ENCODE data around the gene LRRC17.
"Not testable (repeated sequence)": the region's sequence is repeated elsewhere in the genome, so short reads cannot be mapped to it uniquely, and the experiment has no call there.

Gene LRRC17

GRCh38 chr7:102943423-102944169 is 30.8 kb downstream of the LRRC17 start:
- no peak for DNase-seq

- DNase-seq = no peak
These were observed 31.4 kb downstream of the LRRC17 start for GRCh38 chr7:102944241-102944640.

GRCh38 chr7:102951839-102952238 is 39.0 kb downstream of the LRRC17 start:
- DNase-seq = no peak

- DNase-seq = no peak
These were observed 40.6 kb downstream of the LRRC17 start for GRCh38 chr7:102953406-102953805.

GRCh38 chr7:102954359-102954758 is 41.6 kb downstream of the LRRC17 start:
- DNase-seq = not testable (repeated sequence)

GRCh38 chr7:102958004-102958403 is 45.2 kb downstream of the LRRC17 start:
- not testable (repeated sequence) for DNase-seq

GRCh38 chr7:102961993-102962392 is 49.2 kb downstream of the LRRC17 start:
- not testable (repeated sequence) for DNase-seq

- DNase-seq = no peak
These were observed 53.7 kb downstream of the LRRC17 start for GRCh38 chr7:102966465-102966864.

GRCh38 chr7:102967798-102968197 is 55.0 kb downstream of the LRRC17 start:
- DNase-seq = no peak

GRCh38 chr7:102973096-102973802 is 60.4 kb downstream of the LRRC17 start:
- no peak for DNase-seq

GRCh38 chr7:102974366-102975236 is 61.8 kb downstream of the LRRC17 start:
- no peak for DNase-seq

- no peak for DNase-seq
These were observed 63.1 kb downstream of the LRRC17 start for GRCh38 chr7:102975854-102976253.

GRCh38 chr7:102976493-102976892 is 63.7 kb downstream of the LRRC17 start:
- no peak for DNase-seq

- not testable (repeated sequence) for DNase-seq
These were observed 64.8 kb downstream of the LRRC17 start for GRCh38 chr7:102977586-102977985.

- DNase-seq = no peak
These were observed 65.5 kb downstream of the LRRC17 start for GRCh38 chr7:102978284-102978683.

- DNase-seq = no peak
These were observed 66.9 kb downstream of the LRRC17 start for GRCh38 chr7:102979670-102980069.

- DNase-seq = no peak
These were observed 68.7 kb downstream of the LRRC17 start for GRCh38 chr7:102981451-102981850.

GRCh38 chr7:102982235-102982634 is 69.4 kb downstream of the LRRC17 start:
- DNase-seq = no peak

- DNase-seq = no peak
These were observed 70.8 kb downstream of the LRRC17 start for GRCh38 chr7:102983602-102984001.

- no peak for DNase-seq
These were observed 72.5 kb downstream of the LRRC17 start for GRCh38 chr7:102985176-102985783.

- DNase-seq = no peak
These were observed 75.3 kb downstream of the LRRC17 start for GRCh38 chr7:102988088-102988487.

GRCh38 chr7:102988631-102989560 is 76.1 kb downstream of the LRRC17 start:
- DNase-seq = no peak

All from stimulated activated CD4-positive, alpha-beta T cell treated with anti-CD3 and anti-CD28 coated beads, Interleukin-4, amount 100 ng/mL, for 4 hours (primary cell).